Stimulated activated naive CD8-positive, alpha-beta T cell treated with anti-CD3 and anti-CD28 coated beads, Interleukin-15, Interleukin-2, amounts not matched to agents 100 ng/mL and 50 ng/mL, for 24 hours (primary cell): Measurements from ENCODE around the gene RNF222.

Experiments used
- H3K27ac Mint-ChIP-seq: one replicate; pipeline ENCODE4 v1.8.0; 2021; ENCODE audit warnings: mild to moderate bottlenecking, mixed read lengths
- H3K27me3 Mint-ChIP-seq: one replicate; pipeline ENCODE4 v1.8.0; 2021; ENCODE audit warnings: mixed read lengths
- H3K36me3 Mint-ChIP-seq: one replicate; pipeline ENCODE4 v1.8.0; 2021; ENCODE audit warnings: low read depth, mixed read lengths
- H3K4me1 Mint-ChIP-seq: one replicate; pipeline ENCODE4 v1.8.0; 2021; ENCODE audit warnings: low read depth, mixed read lengths
- H3K4me3 Mint-ChIP-seq: one replicate; pipeline ENCODE4 v1.8.0; 2021; ENCODE audit warnings: mild to moderate bottlenecking, mixed read lengths
- H3K9me3 Mint-ChIP-seq: one replicate; pipeline ENCODE4 v1.8.0; 2021; ENCODE audit warnings: mixed read lengths

The RNF222 gene

DNA sequence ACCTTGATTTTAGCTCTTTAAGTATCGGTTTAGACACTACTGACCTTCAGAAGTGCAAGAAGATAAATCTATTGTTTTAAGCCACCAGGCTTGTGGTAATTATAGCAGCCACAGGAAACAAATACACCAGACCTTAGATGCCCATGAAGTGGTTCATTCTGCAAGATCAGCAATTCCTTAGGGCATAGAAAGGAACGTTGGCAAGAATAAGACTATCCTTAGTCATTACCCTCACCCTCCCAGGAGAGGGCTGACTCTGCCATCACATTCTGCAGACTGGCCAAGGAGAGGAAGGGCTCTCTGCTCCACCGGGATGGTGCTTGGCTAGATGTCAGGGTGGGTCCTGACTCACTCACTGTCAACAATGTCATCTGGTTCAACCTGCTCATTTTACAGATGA, 23.9 kb upstream of the RNF222 start:
- Mint-ChIP-seq H3K27me3 (peaks cover 42% of the 10 kb centered on the region), H3K36me3 (no peaks in the 10 kb centered on the region)

DNA sequence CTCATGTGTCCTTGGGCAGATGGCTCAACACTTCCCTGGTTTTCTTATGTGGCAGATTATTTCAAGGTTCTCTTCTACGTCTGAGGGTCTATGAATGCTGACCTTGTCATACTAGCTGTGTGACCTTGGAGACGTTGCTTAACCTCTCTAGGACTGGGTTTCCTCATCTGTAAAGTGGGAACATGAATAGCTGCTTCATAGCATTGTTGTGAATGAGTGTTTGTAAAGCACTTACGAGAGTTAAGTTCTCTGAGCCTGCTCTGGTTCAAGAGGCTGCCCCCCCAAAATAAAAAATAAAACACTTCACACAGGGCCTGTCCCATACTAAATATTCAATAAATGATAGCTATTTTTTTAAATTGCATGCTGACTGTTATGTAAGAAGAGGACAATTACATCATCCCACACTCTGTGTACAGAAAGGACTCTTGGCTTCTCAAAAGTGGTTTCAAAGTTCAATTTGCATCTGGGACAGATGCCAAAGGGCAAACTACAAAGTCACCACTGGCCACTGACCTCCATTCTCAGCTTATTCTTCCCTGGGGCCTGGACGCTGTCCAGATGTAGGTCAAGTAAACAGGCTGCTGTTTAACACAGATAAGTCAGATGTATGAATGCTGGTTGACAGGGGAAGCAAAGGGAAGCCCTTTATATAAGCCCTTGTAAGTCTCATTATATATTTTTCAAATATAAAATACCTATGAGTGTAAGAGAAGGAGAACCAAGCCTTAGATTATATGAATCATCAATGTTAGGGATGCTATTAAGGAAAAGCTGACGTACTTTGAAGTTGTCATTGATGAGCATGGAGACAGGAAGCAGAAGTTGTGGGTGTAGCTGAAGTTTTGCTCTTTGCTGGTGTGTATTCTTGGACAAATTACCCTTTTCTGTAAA, 22.7 kb upstream of the RNF222 start:
- Mint-ChIP-seq H3K4me1 (no peaks in the 10 kb centered on the region), H3K27me3 (peaks cover 50% of the 10 kb centered on the region), H3K36me3 (no peaks in the 10 kb centered on the region), H3K9me3 (no peaks in the 10 kb centered on the region), H3K4me3 (no peak overlapping the region), H3K27ac (no peak overlapping the region)

More for the DNA sequence above, 23.9 kb upstream of the RNF222 start:
- H3K27ac Mint-ChIP-seq: no peak overlapping the region
- H3K9me3 Mint-ChIP-seq: no peaks in the 10 kb centered on the region
- H3K4me3 Mint-ChIP-seq: no peak overlapping the region
- no peaks in the 10 kb centered on the region for H3K4me1 Mint-ChIP-seq

DNA sequence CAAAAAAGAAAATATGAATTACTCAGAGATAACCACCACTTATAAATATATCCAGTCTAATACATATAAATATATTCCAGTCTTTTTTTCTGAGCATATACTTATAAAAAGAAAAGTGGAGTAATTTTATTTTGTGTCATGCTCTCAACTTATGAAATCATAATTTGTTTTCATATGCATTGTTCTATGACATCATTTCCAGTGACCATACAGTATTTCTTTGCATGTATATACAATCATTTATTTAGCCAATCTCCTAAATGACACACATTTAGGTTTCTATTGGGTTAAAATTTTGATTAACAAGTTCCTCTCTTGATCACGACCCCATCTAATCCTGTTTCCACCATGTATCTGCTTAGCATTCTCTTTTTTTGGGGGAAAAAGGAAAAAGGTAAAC, 21.7 kb upstream of the RNF222 start:
- Mint-ChIP-seq H3K27ac (no peak overlapping the region), H3K27me3 (peaks cover 50% of the 10 kb centered on the region), H3K36me3 (no peaks in the 10 kb centered on the region), H3K9me3 (no peaks in the 10 kb centered on the region), H3K4me3 (no peak overlapping the region), H3K4me1 (no peaks in the 10 kb centered on the region)

DNA sequence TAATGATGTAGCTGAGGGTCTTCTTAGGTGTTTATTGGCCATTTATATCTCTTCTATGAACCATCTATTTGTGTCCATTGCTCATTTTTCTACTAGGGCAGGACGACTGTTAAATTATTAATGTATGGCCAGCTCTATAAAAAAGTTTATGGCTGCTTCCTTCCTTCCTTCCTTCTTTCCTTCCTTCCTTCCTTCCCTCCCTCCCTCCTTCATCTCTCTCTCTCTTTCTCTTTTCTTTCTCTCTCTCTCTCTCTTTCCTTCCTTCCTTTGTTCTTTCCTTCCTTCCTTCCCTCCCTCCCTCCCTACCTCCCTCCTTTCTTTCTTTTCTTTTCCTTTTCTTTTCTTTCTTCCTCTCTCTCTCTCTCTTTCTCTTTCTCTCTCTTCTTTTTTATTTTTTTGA, 20.8 kb upstream of the RNF222 start:
- Mint-ChIP-seq H3K4me3 (no peak overlapping the region), H3K27ac (no peak overlapping the region), H3K27me3 (peaks cover 46% of the 10 kb centered on the region), H3K4me1 (peaks cover 2% of the 10 kb centered on the region), H3K9me3 (no peaks in the 10 kb centered on the region), H3K36me3 (no peaks in the 10 kb centered on the region)

DNA sequence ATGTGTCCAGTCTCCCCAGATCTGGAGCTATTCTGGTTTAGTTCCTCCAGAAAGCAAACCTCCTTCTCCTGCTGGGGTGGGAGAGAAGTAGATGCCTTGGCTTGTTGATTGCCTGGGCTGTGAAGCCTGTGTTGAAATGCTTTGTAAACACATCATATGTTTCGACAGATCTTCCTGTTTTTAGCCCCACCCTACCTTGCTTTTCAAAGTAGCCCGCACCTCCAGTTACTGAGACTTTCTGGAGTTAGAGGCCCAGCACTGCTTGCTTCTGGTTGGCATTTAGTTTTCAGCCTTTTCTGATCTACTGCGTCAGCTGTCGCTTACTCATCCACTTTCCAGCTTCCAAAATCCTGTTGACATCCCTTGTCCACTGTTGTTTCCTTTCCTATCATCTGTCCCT, 20.2 kb upstream of the RNF222 start:
- Mint-ChIP-seq H3K36me3 (no peaks in the 10 kb centered on the region), H3K27me3 (peaks cover 43% of the 10 kb centered on the region), H3K4me3 (no peak overlapping the region), H3K4me1 (peaks cover 8% of the 10 kb centered on the region), H3K9me3 (no peaks in the 10 kb centered on the region), H3K27ac (no peak overlapping the region)

DNA sequence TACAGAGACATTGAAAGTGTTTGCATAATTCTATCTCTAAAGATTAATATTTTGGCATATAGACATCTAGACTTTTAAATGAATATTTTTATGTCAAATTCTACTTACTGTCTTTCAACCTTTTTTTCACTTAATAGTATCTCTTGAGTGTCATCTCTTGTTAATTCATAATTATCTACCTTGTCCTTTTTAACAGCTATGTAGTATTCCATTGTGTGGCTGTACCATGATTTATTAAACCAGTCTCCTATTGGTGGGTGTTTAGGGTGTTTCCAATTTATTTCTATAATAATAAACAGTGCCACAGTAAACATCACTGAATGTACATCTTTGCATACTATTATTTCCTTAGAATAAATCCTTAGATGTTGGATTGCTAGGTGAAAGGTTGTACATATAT, 16.3 kb upstream of the RNF222 start:
- no peaks in the 10 kb centered on the region for H3K36me3 Mint-ChIP-seq
- H3K27ac Mint-ChIP-seq: no peak overlapping the region
- H3K9me3 Mint-ChIP-seq: no peaks in the 10 kb centered on the region
- no peak overlapping the region for H3K4me3 Mint-ChIP-seq
- H3K4me1 Mint-ChIP-seq: peaks cover 15% of the 10 kb centered on the region
- peaks cover 25% of the 10 kb centered on the region for H3K27me3 Mint-ChIP-seq

DNA sequence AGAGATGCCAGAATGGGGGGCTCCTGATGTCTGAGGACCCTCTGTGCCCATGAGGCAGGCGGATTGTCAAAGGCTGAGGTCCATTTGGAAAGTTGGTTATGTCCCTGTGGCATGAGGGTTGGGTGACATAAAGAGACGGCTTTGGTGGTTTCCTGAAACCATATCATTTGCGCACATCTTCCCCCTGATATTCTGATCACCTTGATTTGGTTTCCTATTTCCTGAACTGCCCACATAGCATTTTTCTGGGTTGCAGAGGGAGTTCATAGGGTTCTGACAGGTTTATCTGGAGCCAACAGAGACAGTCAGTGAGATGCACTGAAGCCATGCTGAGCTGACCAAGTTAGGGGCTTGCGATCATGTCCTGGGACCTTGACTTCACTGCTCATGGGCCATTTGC, 15.7 kb upstream of the RNF222 start:
- H3K4me3 Mint-ChIP-seq: no peak overlapping the region
- no peaks in the 10 kb centered on the region for H3K9me3 Mint-ChIP-seq
- H3K27ac Mint-ChIP-seq: no peak overlapping the region
- H3K4me1 Mint-ChIP-seq: peaks cover 15% of the 10 kb centered on the region
- H3K27me3 Mint-ChIP-seq: peaks cover 29% of the 10 kb centered on the region
- no peaks in the 10 kb centered on the region for H3K36me3 Mint-ChIP-seq

DNA sequence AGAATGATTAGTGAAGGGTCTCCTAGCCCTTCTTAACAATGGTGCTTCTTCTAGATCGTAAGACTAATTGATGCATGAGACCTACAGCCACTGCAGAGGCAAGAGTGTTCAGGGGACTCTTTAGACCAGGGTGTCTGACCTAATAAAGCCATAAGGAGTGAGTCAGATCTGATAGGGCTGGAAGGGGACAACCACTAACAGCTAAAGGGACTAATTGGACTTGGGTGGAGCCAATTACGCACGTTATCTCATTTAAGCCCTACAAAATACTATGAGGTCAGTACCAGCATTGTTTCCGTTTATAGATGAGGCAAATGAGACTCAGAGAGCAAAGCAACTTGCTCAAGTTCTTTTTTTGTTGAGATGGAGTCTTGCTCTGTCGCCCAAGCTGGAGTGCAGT, 14.5 kb upstream of the RNF222 start:
- Mint-ChIP-seq H3K9me3 (no peaks in the 10 kb centered on the region), H3K36me3 (no peaks in the 10 kb centered on the region), H3K4me1 (peaks cover 15% of the 10 kb centered on the region), H3K27me3 (peaks cover 23% of the 10 kb centered on the region), H3K27ac (no peak overlapping the region), H3K4me3 (no peak overlapping the region)

DNA sequence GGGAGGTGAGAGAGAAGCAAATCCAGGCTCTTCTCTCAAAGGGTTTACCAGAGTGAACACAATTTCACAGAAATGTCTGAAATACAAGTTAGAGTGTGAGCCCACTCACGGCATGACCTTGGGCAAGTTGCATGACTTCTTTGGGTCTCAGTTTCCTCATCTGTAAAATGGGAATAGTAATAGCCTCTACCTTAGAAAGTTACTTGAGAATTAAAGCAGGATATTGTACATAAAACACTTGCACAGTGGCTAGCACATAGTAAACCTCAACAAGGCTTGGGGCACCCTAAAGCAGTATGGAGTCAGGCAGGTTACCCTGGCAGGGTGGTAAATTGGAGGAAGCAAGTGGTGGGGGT, 13.2 kb upstream of the RNF222 start:
- Mint-ChIP-seq H3K36me3 (no peaks in the 10 kb centered on the region), H3K27me3 (peaks cover 11% of the 10 kb centered on the region), H3K4me3 (no peak overlapping the region), H3K9me3 (no peaks in the 10 kb centered on the region), H3K4me1 (peaks cover 15% of the 10 kb centered on the region), H3K27ac (no peak overlapping the region)

DNA sequence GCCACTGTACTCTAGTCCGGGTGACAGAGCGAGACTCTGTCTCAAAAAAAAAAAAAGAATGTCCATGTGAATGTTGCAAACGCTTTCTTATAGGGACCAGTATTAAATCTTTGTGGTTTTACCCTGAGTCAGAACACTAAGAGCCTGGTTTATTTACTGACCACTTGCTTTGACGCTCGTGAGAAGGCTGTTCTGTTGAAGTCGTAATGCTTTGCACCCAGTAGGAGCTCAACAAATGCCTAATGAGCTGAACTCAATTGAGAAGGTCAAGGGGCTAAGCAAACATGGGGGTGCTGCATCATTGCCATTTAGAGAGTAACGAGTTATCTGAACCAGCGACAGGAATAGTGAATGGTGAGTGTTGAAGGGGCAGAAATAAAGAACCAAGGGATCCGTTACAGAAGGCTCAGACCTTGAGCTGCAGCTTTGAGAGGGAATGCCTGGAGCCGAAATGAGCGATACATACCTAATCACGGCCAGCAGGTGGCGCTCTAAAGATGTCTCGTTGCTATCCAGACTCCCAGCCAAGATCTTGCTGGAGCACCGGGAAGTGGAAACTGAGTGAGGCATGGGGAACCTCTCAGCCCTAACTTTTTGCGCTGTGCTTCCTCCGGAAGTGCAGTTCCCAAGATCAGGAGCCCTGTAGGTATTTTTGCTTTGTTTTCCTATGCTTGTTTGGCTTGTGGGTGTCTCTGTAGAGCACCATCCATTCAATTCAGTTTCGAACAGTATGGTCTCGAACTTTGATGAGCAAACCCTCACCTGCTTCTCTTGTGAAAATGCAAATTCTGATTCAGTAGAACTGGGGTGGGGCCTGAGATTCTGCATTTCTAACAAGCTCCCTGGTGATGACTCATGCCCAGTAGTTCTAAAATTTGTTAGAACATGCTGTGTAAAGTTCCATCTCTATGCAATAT, 12.6 kb upstream of the RNF222 start:
- Mint-ChIP-seq H3K27ac (no peak overlapping the region), H3K9me3 (no peaks in the 10 kb centered on the region), H3K4me1 (peaks cover 15% of the 10 kb centered on the region), H3K4me3 (no peak overlapping the region), H3K36me3 (no peaks in the 10 kb centered on the region), H3K27me3 (peaks cover 10% of the 10 kb centered on the region)

DNA sequence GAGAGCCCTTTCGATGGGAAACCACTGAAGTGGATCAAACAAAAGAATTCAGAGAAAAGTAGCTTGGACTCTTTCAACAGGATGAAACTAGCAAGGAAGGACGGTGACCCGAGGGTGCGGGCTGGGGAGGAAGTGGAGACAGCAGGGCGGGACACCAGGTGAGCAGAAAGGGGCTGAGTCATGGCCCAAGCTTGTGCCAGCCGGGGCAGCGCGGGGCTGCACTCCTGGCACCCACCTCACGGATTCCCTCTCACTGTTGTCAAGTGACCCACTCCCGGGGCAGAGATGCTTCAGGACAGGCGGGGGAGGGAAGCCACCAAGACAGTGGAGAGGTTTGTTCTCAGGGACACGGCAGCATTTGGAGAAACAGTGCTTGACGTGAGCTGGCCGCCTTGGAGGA, 10.7 kb upstream of the RNF222 start:
- Mint-ChIP-seq H3K4me3 (no peak overlapping the region), H3K9me3 (no peaks in the 10 kb centered on the region), H3K27ac (no peak overlapping the region), H3K36me3 (no peaks in the 10 kb centered on the region), H3K4me1 (peaks cover 12% of the 10 kb centered on the region), H3K27me3 (peaks cover 10% of the 10 kb centered on the region)

DNA sequence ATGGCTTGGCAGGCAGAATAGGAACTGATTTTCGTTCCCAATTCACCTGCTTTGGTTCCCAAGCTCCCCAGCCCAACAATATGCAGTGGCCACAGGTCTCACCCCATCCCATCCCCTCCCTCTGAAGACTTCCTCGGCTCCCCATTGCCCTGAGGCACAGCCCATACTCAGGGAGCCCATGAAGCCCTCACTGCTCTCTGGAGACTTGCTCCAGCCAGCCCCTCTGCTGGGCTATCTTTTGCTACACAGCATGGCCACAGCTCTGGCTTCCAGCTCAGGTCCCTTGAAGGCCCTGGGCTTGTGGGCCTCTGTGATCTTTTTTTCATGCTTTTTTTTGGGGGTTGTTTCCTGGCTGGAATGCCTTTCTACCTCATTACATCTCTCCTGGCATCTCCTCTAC, 8.5 kb upstream of the RNF222 start:
- no peak overlapping the region for H3K4me3 Mint-ChIP-seq
- no peaks in the 10 kb centered on the region for H3K36me3 Mint-ChIP-seq
- no peak overlapping the region for H3K27ac Mint-ChIP-seq
- no peaks in the 10 kb centered on the region for H3K9me3 Mint-ChIP-seq
- peaks cover 7% of the 10 kb centered on the region for H3K4me1 Mint-ChIP-seq
- peaks cover 22% of the 10 kb centered on the region for H3K27me3 Mint-ChIP-seq

DNA sequence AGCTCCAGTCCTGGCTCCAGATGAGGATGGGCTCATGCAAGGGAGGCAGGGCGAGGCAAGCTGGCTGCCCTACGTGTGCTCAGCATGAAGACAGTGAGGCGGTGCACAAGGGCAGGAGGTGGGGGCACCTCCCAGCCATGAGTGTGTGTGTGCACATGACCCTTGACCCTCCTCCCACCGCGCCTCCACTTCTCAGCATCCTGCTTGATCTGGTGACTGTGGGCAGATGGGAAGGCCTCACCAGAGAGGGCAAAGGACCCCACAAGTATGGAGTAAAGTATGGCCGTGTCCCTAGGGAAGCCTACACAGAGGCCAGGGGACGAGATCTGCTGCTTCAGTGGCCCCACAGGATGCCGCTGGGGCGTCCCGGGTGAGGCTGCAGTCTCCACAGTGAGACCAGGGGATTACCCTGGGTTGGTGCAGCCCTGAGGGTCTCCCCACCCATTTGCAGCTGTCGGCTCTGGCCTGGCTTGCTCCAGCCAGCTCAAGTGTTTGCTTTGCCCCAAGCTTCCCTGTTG, 7.9 kb upstream of the RNF222 start:
- H3K27me3 Mint-ChIP-seq: peaks cover 27% of the 10 kb centered on the region
- no peaks in the 10 kb centered on the region for H3K9me3 Mint-ChIP-seq
- no peak overlapping the region for H3K4me3 Mint-ChIP-seq
- H3K27ac Mint-ChIP-seq: no peak overlapping the region
- H3K36me3 Mint-ChIP-seq: no peaks in the 10 kb centered on the region
- H3K4me1 Mint-ChIP-seq: peaks cover 7% of the 10 kb centered on the region

DNA sequence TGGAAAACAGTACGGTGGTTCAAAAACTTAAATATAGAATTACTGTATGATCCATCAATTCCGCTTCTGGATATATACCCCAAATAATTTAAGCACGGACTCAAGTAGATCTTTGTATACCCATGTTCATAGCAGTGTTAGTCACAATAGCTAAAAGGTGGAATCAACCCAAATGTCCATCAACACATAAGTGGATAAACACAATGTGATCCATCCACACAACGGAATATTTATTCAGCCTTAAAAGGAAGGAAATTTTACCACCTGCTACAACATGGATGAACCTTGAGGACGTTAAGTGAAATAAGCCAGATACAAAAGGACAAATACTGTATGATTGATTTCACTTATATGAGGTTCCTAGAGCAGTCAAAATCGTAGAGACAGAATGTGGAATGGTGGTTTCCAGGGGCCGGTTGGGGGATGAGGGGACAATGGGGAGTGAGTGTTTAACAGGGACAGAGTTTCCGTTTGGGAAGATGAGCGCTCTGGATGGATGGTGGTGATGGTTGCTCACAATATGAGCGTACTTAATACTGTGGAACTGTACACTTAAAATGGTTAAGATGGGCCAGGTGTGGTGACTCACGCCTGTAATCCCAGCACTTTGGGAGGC, 5.4 kb upstream of the RNF222 start:
- H3K36me3 Mint-ChIP-seq: no peaks in the 10 kb centered on the region
- no peak overlapping the region for H3K27ac Mint-ChIP-seq
- no peaks in the 10 kb centered on the region for H3K9me3 Mint-ChIP-seq
- peaks cover 29% of the 10 kb centered on the region for H3K27me3 Mint-ChIP-seq
- H3K4me1 Mint-ChIP-seq: no peaks in the 10 kb centered on the region
- H3K4me3 Mint-ChIP-seq: no peak overlapping the region

DNA sequence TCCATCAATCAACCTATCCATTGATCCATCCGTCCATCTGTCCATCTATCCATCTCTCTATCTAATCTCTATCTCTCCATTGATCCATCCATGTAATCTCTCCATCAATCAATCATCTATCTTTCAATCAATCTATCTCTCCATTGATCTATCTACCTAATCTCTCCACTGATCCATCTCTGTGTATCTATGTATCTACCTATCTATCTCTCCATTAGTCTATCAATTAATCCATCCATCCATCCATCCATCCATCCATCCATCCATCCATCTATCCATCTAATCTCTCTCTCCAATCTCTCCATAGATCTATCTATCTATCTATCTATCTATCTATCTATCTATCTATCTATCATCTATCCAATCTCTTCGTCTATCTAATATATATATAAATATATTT, 3.5 kb upstream of the RNF222 start:
- Mint-ChIP-seq H3K4me3 (no peak overlapping the region), H3K27me3 (peaks cover 33% of the 10 kb centered on the region), H3K27ac (no peak overlapping the region), H3K36me3 (no peaks in the 10 kb centered on the region), H3K4me1 (no peaks in the 10 kb centered on the region), H3K9me3 (no peaks in the 10 kb centered on the region)
